ENCODE measurements around the gene SESTD1. TPM values are rescaled to one million over a fixed set of nuclear protein-coding genes. Genes with fewer than 3 reads are reported as not detected.

The SESTD1 gene
- total and polyA plus RNA-seq, 9 of the 15 experiments (the other 6 are each of a cell fraction or from before 2014, with no cell fraction given): 0.32 to 5.6 (median 2.1) TPM

- Histone ChIP-seq H3K79me2 (ENCODE audit: control insufficient read depth, insufficient read depth, low read length) (no peaks in the 10 kb centered on the region), H2AFZ (ENCODE audit: low read depth, low read length) (no peak overlapping the region), H3K27ac (ENCODE audit: extremely low read depth, low read depth, low read length) (no peak overlapping the region), H3K36me3 (ENCODE audit: control insufficient read depth, insufficient read depth, low read length) (no peaks in the 10 kb centered on the region), H3K4me1 (replicated peaks in 1 of 2; ENCODE audit: control insufficient read depth in 2 of 2, insufficient read depth in 2 of 2, low read length in 2 of 2) (no peaks in the 10 kb centered on the region), H3K9me1 (ENCODE audit: control insufficient read depth, insufficient read depth, low read length) (no peaks in the 10 kb centered on the region), H4K20me1 (replicated peaks; ENCODE audit: control insufficient read depth, insufficient read depth, low read length) (no peaks in the 10 kb centered on the region), H3K9me3 (replicated peaks; ENCODE audit: control insufficient read depth, insufficient read depth, low read depth, low read length) (no peaks in the 10 kb centered on the region), H3K9ac (ENCODE audit: insufficient read depth in 1 of 2, low read depth in 2 of 2, low read length in 2 of 2) (no peak overlapping the region), H3K27me3 (ENCODE audit: control insufficient read depth in 2 of 2, insufficient read depth in 2 of 2, low read length in 2 of 2) (no peaks in the 10 kb centered on the region), H3K4me2 (ENCODE audit: insufficient read depth, low read length) (no peak overlapping the region), H3K4me3 (no peak overlapping the region)
- ATAC-seq (no peak), FAIRE-seq (no peak), DNase-seq (ENCODE audit: extremely low read depth in 1 of 4, low spot score in 3 of 4) (no peak)
- POLR2A ChIA-PET: no interaction called here
- intact Hi-C loops (cut with micrococcal nuclease): no loop called here
- 0% methylated on average over 1 of the region's 1 CpG for WGBS (ENCODE audit: insufficient coverage, low coverage, missing lambda C conversion rate)
- CTCF ChIA-PET (ENCODE audit: low intra/inter-chr PET ratio): no interaction called here
- TF ChIP-seq ELK1 (CRISPR knock-in tag; IDR thresholded peaks at IDR 0.05) (no peak), ZNF274 (IDR thresholded peaks at IDR 0.05; ENCODE audit: borderline replicate concordance, low read depth, low read length) (no peak), ZNF561 (CRISPR knock-in tag; conservative IDR thresholded peaks at IDR 0.05) (no peak), ZNF239 (CRISPR knock-in tag; IDR thresholded peaks at IDR 0.05) (no peak)
- BruUV-seq (replicated peaks): no TSS peak
- in situ Hi-C loops (cut with MboI): no loop called here
Measured at GRCh38 chr2:179097131-179097530, 167.5 kb downstream of the SESTD1 start.

- POLR2A ChIA-PET: no interaction called here
- TF ChIP-seq ZFP1 (CRISPR knock-in tag; IDR thresholded peaks at IDR 0.05) (no peak), AFF4 (CRISPR knock-in tag; IDR thresholded peaks at IDR 0.05) (no peak), ZNF79 (CRISPR knock-in tag; IDR thresholded peaks at IDR 0.05; ENCODE audit: low read depth) (no peak), TSC22D4 (tag; IDR thresholded peaks at IDR 0.05) (no peak), SNIP1 (IDR thresholded peaks at IDR 0.05; ENCODE audit: low read depth) (no peak), MED1 (CRISPR knock-in tag; IDR thresholded peaks at IDR 0.05; ENCODE audit: borderline replicate concordance) (no peak), RFX1 (IDR thresholded peaks at IDR 0.05) (no peak), SAP30 (IDR thresholded peaks at IDR 0.05; ENCODE audit: borderline replicate concordance, insufficient read depth, low read depth, low read length, poor library complexity, severe bottlenecking) (no peak), SRSF1 (IDR thresholded peaks at IDR 0.05; ENCODE audit: low read depth, low read length) (no peak)
Measured at GRCh38 chr2:179096090-179096489, 168.5 kb downstream of the SESTD1 start.

More at GRCh38 chr2:179096090-179096489, 168.5 kb downstream of the SESTD1 start:
- no peaks in the 10 kb centered on the region for H4K20me1 ChIP-seq (replicated peaks; ENCODE audit: control insufficient read depth, insufficient read depth, low read length)
- no peak overlapping the region for H2AFZ ChIP-seq (ENCODE audit: low read depth, low read length)
- no peak for DNase-seq (ENCODE audit: extremely low read depth in 1 of 4, low spot score in 3 of 4)
- no peaks in the 10 kb centered on the region for H3K36me3 ChIP-seq (ENCODE audit: control insufficient read depth, insufficient read depth, low read length)
- FAIRE-seq: no peak
- H3K9ac ChIP-seq (ENCODE audit: insufficient read depth in 1 of 2, low read depth in 2 of 2, low read length in 2 of 2): no peak overlapping the region
- 10% methylated on average over 3 of the region's 3 CpGs for WGBS (ENCODE audit: insufficient coverage, low coverage, missing lambda C conversion rate)
- in situ Hi-C loops (cut with MboI): no loop called here
- H3K27ac ChIP-seq (ENCODE audit: extremely low read depth, low read depth, low read length): no peak overlapping the region
- ATAC-seq: no peak
- H3K4me1 ChIP-seq (replicated peaks in 1 of 2; ENCODE audit: control insufficient read depth in 2 of 2, insufficient read depth in 2 of 2, low read length in 2 of 2): no peaks in the 10 kb centered on the region
- intact Hi-C loops (cut with micrococcal nuclease): no loop called here
- H3K79me2 ChIP-seq (ENCODE audit: control insufficient read depth, insufficient read depth, low read length): no peaks in the 10 kb centered on the region
- no peaks in the 10 kb centered on the region for H3K9me1 ChIP-seq (ENCODE audit: control insufficient read depth, insufficient read depth, low read length)
- H3K4me3 ChIP-seq: no peak overlapping the region
- no peaks in the 10 kb centered on the region for H3K9me3 ChIP-seq (replicated peaks; ENCODE audit: control insufficient read depth, insufficient read depth, low read depth, low read length)
- H3K27me3 ChIP-seq (ENCODE audit: control insufficient read depth in 2 of 2, insufficient read depth in 2 of 2, low read length in 2 of 2): no peaks in the 10 kb centered on the region
- CTCF ChIA-PET (ENCODE audit: low intra/inter-chr PET ratio): no interaction called here
- H3K4me2 ChIP-seq (ENCODE audit: insufficient read depth, low read length): no peak overlapping the region
- BruUV-seq (replicated peaks): no TSS peak

Data from K562 (cell line).